NCI-H1436 treated with DMSO at 0.1 percent for 48 hours (cell line): ENCODE results near the gene DYRK1A.

Experiments used
- DNase-seq: peaks from one replicate; lab custom pipeline; 2025; lab: John Stamatoyannopoulos, UW

DYRK1A gene

DNA sequence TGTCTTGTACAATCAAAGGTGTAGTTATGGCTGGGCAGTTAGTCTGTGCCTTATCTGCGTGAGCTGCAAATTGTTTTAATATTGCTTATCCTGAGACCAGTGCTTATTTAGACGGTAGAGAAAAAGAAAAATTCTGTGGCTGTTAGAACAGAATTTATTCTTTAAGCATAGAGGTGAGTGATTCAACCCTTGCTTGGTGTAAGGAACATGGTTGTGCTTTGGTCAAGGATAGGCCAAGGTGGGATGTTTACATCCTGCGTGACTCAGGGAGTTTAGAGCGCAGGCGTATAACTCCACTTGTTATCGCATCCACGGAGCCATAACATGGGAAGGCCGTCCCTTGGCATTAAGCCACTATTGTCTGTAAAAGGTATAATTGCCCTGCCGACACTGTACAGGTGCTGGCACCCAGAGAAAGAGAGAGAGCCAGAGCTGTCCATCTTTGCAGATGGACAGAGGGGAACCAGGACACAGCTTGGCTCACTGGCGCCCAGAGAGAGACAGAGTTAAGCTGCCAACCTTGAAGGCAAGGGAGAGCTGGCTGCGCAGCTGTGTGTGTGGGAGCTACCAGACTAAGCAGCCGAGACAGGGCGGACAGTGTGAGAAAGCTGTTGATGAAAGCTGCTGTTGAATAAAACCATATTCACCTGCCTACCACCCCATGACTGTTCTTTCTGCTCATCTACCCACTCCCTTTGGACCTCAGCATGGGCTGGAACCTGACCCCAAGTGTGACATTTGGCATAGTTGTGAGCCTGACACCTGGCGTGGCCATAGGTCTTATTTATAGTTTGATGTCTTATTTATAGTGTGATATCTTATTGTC is 200.4 kb downstream of the DYRK1A start:
- DNase-seq = no peak

DNA sequence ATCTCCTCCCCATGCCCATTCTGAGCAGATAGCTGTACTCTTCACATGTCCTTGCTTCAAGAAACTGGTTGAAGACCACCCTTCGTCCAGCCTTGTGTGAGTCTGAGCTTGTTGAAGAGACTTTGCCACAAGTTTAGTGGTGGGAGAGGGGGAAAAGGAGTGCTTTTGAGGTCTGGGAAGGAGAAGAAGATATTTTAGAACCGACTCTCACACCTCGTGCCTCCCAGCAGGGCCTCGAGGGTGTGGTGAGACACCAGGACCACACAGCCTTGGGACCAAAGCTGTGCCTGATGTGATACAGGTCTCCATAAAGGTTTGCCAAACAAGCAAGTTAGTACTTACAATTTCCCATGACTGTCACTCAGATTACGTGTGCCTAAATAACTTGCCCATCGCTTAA is 201.8 kb downstream of the DYRK1A start:
- no peak for DNase-seq

DNA sequence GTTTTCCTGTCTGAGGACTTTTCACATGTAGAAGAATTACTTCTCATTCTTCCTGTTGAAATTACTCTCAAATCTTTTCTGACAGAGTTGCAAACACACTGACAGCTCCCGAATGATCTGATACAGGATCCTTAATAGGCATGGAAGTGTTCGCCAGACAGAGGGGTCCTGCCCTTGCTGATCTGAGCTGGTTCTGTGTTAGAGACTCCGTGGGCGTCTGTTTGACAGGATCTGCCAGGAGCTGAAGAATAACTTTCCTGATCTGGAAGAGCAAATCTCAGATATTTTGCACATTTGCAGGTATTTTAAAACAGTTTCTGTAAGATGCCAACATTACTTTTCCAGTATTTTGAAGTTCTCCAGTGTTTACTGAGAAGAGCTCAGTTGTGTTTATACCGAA is 202.3 kb downstream of the DYRK1A start:
- no peak for DNase-seq

DNA sequence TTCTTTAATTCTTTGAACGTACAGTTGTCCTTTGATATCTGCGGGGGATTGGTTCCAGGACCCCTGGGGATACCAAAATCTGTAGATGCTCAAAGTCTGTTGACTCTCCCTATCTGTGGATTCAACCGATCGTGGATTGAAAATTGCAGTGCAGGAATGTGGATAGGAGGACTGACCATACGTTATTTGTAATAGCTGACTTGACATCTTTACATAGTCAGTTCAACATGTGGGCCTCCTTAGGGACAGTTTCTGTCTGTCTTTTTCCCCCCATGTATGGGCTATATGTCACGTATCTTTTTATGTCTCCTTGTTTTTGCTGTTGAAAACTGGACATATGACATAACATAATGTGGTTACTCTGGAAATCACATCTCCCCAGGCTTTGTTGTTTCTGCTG is 204.9 kb downstream of the DYRK1A start:
- no peak for DNase-seq

- DNase-seq = no peak
These were observed 207.7 kb downstream of the DYRK1A start for GRCh38 chr21:37574316-37574715.

DNA sequence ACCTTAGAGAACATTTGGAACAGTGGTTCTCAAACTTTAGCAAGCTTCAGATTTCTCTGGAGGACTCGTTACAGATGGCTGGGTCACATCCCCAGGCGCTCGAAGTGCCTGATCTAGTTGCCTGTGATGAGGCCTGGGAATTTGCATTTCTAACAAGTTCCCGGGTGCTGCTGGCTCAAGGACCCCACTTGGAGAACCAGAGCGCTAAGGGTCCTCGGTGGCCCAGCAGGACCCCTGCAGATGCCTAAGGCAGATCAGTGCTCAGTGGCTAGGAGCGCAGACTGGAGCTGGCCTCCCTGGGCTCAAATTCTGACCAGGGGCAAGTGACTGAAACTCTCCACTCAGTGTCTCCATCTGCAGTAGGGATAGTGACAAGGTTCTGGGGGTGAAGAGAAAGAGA is 208.2 kb downstream of the DYRK1A start:
- DNase-seq = no peak

- DNase-seq = no peak
These were observed 209.0 kb downstream of the DYRK1A start for GRCh38 chr21:37575580-37575979.
